GM21619 (cell line): ENCODE results near the gene C22orf15.

Experiments used
- ATAC-seq: cut with Tn5 transposase; IDR thresholded peaks from one replicate; pipeline ENCODE4 v1.9.1; 2021; ENCODE audit not compliant: unreplicated experiment

The C22orf15 gene

GRCh38 chr22:23750714-23751440, 11.9 kb upstream of the C22orf15 start, which contains the start of gene ZNF70:
Gene ZNF70, minus strand, starts transcription at chr22:23751112. Its CDS starts 5,972 bp downstream, at chr22:23745140.
- peak; percentile 76 for ATAC-seq

- peak; percentile 12 for ATAC-seq
These were observed 11.3 kb upstream of the C22orf15 start for GRCh38 chr22:23751441-23751996.

GRCh38 chr22:23752090-23752691, 10.6 kb upstream of the C22orf15 start:
- ATAC-seq = no peak

- ATAC-seq = no peak
These were observed 10.0 kb upstream of the C22orf15 start for GRCh38 chr22:23752750-23753149.

GRCh38 chr22:23753385-23753784, 9.4 kb upstream of the C22orf15 start:
- no peak for ATAC-seq

DNA sequence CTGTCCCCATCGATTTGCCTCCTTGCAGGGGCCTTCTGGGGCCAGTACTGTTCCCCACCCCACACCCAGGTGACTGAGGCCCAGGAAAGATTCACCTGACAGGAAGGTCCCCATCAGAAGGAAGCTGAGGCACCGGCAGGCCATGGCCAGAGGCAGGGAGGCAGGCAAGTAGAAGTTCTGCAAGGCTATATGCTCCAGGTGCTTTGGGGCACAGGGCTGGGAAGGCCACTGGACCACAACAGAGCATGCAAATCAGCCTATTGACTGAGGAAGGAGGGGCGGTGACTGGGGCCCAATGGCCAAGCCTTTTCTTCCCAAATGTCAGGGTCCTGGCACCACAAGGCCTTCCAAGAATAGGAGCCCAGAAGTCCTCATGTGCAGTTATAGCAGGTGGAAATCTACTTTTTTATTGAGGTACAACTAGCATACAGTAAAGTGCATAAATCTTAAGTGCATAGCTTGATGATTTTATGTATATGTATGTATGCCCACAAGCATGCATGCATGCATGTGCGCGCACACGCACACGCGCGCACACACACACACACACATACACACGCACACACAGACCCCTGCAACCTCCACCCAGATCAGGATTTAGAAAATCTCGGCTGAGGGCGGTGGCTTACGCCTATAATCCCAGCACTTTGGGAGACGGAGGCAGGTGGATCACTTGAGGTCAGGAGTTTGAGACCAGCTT, 8.4 kb upstream of the C22orf15 start, which contains the start of gene VPREB3:
VPREB3 (minus strand) TSS at position 206 of the 700 bp plus-strand sequence; CDS start at position 144, 62 bp downstream.
- no peak for ATAC-seq

- ATAC-seq = no peak
These were observed 7.7 kb upstream of the C22orf15 start for GRCh38 chr22:23754980-23755636.

DNA sequence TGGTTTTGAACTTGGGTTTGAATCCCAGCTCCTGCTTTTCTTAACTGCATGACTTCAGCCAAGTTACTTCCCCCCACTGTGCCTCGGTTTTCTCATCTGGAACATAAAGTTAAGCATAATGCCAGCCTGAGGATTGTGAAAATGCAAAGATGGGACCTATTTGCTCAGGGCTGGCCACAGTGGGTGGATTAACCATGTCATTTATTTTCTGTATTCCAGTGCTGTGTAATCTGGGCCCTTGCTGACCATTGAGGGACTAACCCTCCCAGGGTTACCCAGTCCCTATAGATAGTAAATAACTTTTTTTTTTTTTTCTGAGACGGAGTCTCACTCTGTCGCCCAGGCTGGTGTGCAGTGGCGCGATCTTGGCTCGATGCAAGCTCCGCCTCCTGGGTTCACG, 7.1 kb upstream of the C22orf15 start:
- ATAC-seq = no peak

DNA sequence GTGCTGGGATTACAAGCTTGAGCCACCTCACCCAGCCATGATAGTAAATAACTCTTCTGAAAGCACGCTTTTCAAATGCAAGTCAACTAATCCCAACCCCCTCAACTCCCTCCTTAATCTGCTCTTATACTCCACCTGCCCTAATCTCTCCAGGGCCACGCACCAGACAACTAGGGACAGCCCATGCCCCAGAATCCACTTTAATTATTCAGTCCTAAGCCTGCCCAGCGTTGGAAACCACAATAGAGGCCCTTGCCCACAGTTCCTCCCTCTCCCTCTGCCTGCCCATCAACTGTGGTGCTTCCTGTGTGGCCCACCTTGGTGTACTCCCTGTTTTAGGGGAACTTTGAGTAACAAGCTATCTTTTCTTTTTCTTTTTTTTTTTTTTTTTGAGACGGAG, 5.9 kb upstream of the C22orf15 start:
- no peak for ATAC-seq

DNA sequence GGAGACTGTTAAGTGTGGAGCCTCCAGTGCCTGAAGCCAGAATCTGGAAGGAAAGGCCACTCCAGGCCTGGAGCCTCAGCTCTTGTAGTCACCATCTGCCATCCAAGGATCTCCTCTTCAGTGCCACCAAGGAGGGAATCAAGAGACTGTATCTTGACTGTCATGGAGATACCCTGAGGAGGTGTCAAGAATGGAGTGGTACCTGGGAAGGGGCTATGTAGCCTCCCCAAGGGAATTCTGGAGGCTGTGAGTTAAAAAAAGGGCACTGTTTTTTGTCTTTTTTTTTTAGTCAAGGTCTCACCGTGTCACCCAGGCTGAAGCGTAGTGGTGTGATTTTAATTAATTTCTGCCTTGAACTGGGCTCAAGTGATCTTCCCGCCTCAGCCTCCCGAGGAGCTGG, 3.2 kb upstream of the C22orf15 start:
- no peak for ATAC-seq

GRCh38 chr22:23760056-23760455, 2.7 kb upstream of the C22orf15 start:
- no peak for ATAC-seq

- ATAC-seq = no peak
These were observed 772 bp downstream of the C22orf15 start for GRCh38 chr22:23763579-23763945.

GRCh38 chr22:23763954-23764353, 1.2 kb downstream of the C22orf15 start:
- no peak for ATAC-seq

GRCh38 chr22:23764899-23765881, 2.4 kb downstream of the C22orf15 start:
- ATAC-seq = no peak

DNA sequence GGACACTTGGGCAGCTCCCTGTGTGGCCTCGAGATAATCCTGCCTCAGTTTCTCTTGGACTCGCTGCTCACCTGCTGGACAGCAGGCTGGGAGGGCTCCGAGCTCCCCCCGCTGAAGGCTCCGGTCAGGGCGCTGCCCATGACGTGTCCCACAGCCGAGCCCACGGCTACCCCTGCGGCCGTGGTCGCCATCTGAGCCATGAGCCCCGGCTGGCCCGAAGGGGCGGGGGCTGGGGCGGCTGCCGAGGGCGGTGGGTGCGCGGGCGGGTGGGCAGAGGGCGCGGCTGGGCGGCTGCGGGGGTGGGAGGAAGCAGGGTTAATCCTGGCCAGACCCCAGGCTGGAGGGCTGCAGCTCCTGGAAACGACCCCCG, 4.5 kb downstream of the C22orf15 start:
- no peak for ATAC-seq

DNA sequence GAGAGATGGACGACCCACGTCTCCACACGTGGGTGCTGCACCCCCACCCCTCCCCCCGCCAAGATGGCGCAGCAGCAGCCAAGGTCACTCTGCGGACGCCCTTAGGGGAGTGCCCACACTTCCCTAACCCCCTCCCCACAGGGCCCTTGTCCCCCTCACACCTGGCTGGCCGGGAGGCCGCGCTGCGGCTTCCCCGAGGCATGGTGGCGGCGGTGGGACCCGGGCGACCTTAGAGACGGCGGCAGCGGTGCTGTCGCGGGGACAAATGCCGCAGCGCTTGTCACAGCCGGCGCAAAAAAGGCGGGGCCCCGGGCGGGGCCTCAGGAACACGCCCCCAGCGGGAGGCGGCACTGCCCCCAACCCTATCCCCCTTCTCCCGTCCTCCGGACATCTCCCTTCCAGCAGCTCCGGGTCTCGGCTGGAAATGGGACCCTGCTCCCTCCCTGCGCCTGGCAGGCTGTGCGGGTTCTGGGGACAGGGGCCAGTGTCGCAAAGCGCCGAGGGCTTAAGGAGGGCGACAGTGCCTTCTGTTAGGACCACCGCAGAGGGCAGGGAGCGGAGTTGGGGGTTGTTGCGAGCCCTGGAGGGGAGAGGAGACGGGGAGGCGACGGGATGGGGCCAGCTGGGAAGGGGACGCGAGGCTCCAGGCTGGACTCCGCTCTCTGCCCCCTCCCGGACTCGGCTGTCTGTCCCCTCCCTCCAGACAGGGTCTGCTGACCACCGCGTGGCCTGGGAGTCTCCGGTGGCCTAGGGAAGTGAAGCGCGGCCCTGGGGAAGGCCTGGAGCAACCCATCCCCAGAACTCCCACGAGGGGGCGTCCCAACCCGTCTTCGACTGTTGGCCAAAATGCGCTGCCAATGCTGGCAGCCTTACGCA, 5.1 kb downstream of the C22orf15 start, which contains the start of gene CHCHD10:
CHCHD10 (minus strand) TSS at position 300 of the 876 bp plus-strand sequence; CDS start at position 202, 98 bp downstream.
- no peak for ATAC-seq

- no peak for ATAC-seq
These were observed 6.7 kb downstream of the C22orf15 start for GRCh38 chr22:23769321-23769965.

- no peak for ATAC-seq
These were observed 9.5 kb downstream of the C22orf15 start for GRCh38 chr22:23772315-23772648.
